Stimulated activated effector memory CD8-positive, alpha-beta T cell treated with anti-CD3 and anti-CD28 coated beads, Interleukin-12 subunit alpha, Interleukin-12 subunit beta, amount 100 ng/mL, for 72 hours (primary cell): ENCODE measurements around the gene MAD2L2.

Experiments used
- ATAC-seq: fragments of 150-1000 bp; cut with Tn5 transposase; 2 replicates; pipeline ENCODE4 v1.10.0; 2021
- DNase-seq, 2 donors: peaks; one replicate each; pipeline ENCODE4 v3.0.0; 2021 to 2022; ENCODE audit warnings: low spot score in 2 of 2
- H3K27ac Mint-ChIP-seq: one replicate; pipeline ENCODE4 v1.8.0; 2022; ENCODE audit warnings: mild to moderate bottlenecking, mixed read lengths
- H3K36me3 Mint-ChIP-seq: one replicate; pipeline ENCODE4 v1.8.0; 2022; ENCODE audit warnings: mild to moderate bottlenecking, mixed read lengths
- H3K4me1 Mint-ChIP-seq: one replicate; pipeline ENCODE4 v1.8.0; 2022; ENCODE audit warnings: mixed read lengths
- H3K4me3 Mint-ChIP-seq: one replicate; pipeline ENCODE4 v1.8.0; 2022; ENCODE audit warnings: mild to moderate bottlenecking, mixed read lengths
- H3K9me3 Mint-ChIP-seq: one replicate; pipeline ENCODE4 v1.8.0; 2022; ENCODE audit warnings: mixed read lengths

The MAD2L2 gene

GRCh38 chr1:11678442-11678841, 2.5 kb downstream of the MAD2L2 start:
- Mint-ChIP-seq H3K9me3 (no peaks in the 10 kb centered on the region), H3K4me3 (no peak overlapping the region), H3K4me1 (peaks cover 27% of the 10 kb centered on the region), H3K27ac (no peak overlapping the region), H3K36me3 (peaks cover 47% of the 10 kb centered on the region)
- ATAC-seq = no peak
- DNase-seq = no peak

GRCh38 chr1:11676386-11677103, 4.4 kb downstream of the MAD2L2 start:
- Mint-ChIP-seq H3K27ac (no peak overlapping the region), H3K4me3 (no peak overlapping the region), H3K4me1 (peaks cover 33% of the 10 kb centered on the region), H3K9me3 (no peaks in the 10 kb centered on the region), H3K36me3 (peaks cover 61% of the 10 kb centered on the region)
- DNase-seq (no peak), ATAC-seq (no peak)

GRCh38 chr1:11675325-11675724, 5.6 kb downstream of the MAD2L2 start:
- Mint-ChIP-seq H3K36me3 (peaks cover 58% of the 10 kb centered on the region), H3K4me3 (no peak overlapping the region), H3K27ac (peak overlapping the region; percentile 29), H3K4me1 (peaks cover 30% of the 10 kb centered on the region), H3K9me3 (no peaks in the 10 kb centered on the region)
- DNase-seq (no peak), ATAC-seq (no peak)

GRCh38 chr1:11674488-11674887, 6.5 kb downstream of the MAD2L2 start:
- peaks cover 55% of the 10 kb centered on the region for H3K36me3 Mint-ChIP-seq
- no peak overlapping the region for H3K4me3 Mint-ChIP-seq
- peaks cover 22% of the 10 kb centered on the region for H3K4me1 Mint-ChIP-seq
- no peak overlapping the region for H3K27ac Mint-ChIP-seq
- ATAC-seq = no peak
- no peak for DNase-seq
- no peaks in the 10 kb centered on the region for H3K9me3 Mint-ChIP-seq

- peaks cover 53% of the 10 kb centered on the region for H3K36me3 Mint-ChIP-seq
- no peaks in the 10 kb centered on the region for H3K9me3 Mint-ChIP-seq
- peaks cover 20% of the 10 kb centered on the region for H3K4me1 Mint-ChIP-seq
- ATAC-seq (no peak), DNase-seq (no peak)
- H3K4me3 Mint-ChIP-seq = no peak overlapping the region
- H3K27ac Mint-ChIP-seq = peak overlapping the region; percentile 52
These were observed 7.7 kb downstream of the MAD2L2 start for GRCh38 chr1:11673089-11673769.

- peaks cover 47% of the 10 kb centered on the region for H3K36me3 Mint-ChIP-seq
- H3K4me1 Mint-ChIP-seq = peaks cover 20% of the 10 kb centered on the region
- H3K4me3 Mint-ChIP-seq = no peak overlapping the region
- no peaks in the 10 kb centered on the region for H3K9me3 Mint-ChIP-seq
- DNase-seq = no peak
- no peak for ATAC-seq
- peak overlapping the region; percentile 45 for H3K27ac Mint-ChIP-seq
These were observed 9.2 kb downstream of the MAD2L2 start for GRCh38 chr1:11671544-11672286.

- DNase-seq (no peak), ATAC-seq (no peak)
- H3K9me3 Mint-ChIP-seq = no peaks in the 10 kb centered on the region
- peaks cover 20% of the 10 kb centered on the region for H3K4me1 Mint-ChIP-seq
- H3K36me3 Mint-ChIP-seq = peaks cover 53% of the 10 kb centered on the region
- H3K4me3 Mint-ChIP-seq = no peak overlapping the region
- H3K27ac Mint-ChIP-seq = no peak overlapping the region
These were observed 9.8 kb downstream of the MAD2L2 start for GRCh38 chr1:11671205-11671543.

- no peak overlapping the region for H3K4me3 Mint-ChIP-seq
- peaks cover 16% of the 10 kb centered on the region for H3K4me1 Mint-ChIP-seq
- H3K27ac Mint-ChIP-seq = peak overlapping the region; percentile 68
- no peak for DNase-seq
- no peak for ATAC-seq
- H3K9me3 Mint-ChIP-seq = no peaks in the 10 kb centered on the region
- H3K36me3 Mint-ChIP-seq = peaks cover 51% of the 10 kb centered on the region
These were observed 10.2 kb downstream of the MAD2L2 start for GRCh38 chr1:11670747-11671146.

GRCh38 chr1:11668516-11668915, 12.4 kb downstream of the MAD2L2 start:
- DNase-seq = no peak
- no peak for ATAC-seq
- H3K4me1 Mint-ChIP-seq = peaks cover 13% of the 10 kb centered on the region
- no peak overlapping the region for H3K4me3 Mint-ChIP-seq
- peak overlapping the region; percentile 83 for H3K27ac Mint-ChIP-seq
- no peaks in the 10 kb centered on the region for H3K9me3 Mint-ChIP-seq
- peaks cover 29% of the 10 kb centered on the region for H3K36me3 Mint-ChIP-seq

- Mint-ChIP-seq H3K4me1 (peaks cover 7% of the 10 kb centered on the region), H3K4me3 (peak overlapping the region; percentile 60), H3K9me3 (no peaks in the 10 kb centered on the region), H3K36me3 (peaks cover 29% of the 10 kb centered on the region), H3K27ac (no peak overlapping the region)
- ATAC-seq = peak; percentile 77
- DNase-seq = peak; percentile 47 to 83
These were observed 16.4 kb downstream of the MAD2L2 start for GRCh38 chr1:11664336-11665065.

GRCh38 chr1:11661103-11661502, 19.8 kb downstream of the MAD2L2 start:
- no peaks in the 10 kb centered on the region for H3K9me3 Mint-ChIP-seq
- H3K36me3 Mint-ChIP-seq = peaks cover 51% of the 10 kb centered on the region
- ATAC-seq (no peak), DNase-seq (no peak)
- no peak overlapping the region for H3K27ac Mint-ChIP-seq
- H3K4me1 Mint-ChIP-seq = no peaks in the 10 kb centered on the region
- no peak overlapping the region for H3K4me3 Mint-ChIP-seq

GRCh38 chr1:11659748-11660147, 21.2 kb downstream of the MAD2L2 start:
- Mint-ChIP-seq H3K27ac (no peak overlapping the region), H3K4me1 (peaks cover 9% of the 10 kb centered on the region), H3K36me3 (peaks cover 59% of the 10 kb centered on the region), H3K4me3 (no peak overlapping the region), H3K9me3 (no peaks in the 10 kb centered on the region)
- ATAC-seq = no peak
- no peak for DNase-seq

GRCh38 chr1:11658542-11658941, 22.4 kb downstream of the MAD2L2 start:
- ATAC-seq = no peak
- H3K4me3 Mint-ChIP-seq = no peak overlapping the region
- H3K36me3 Mint-ChIP-seq = peaks cover 59% of the 10 kb centered on the region
- peak overlapping the region; percentile 54 for H3K27ac Mint-ChIP-seq
- no peaks in the 10 kb centered on the region for H3K9me3 Mint-ChIP-seq
- no peak for DNase-seq
- H3K4me1 Mint-ChIP-seq = peaks cover 9% of the 10 kb centered on the region

GRCh38 chr1:11657654-11658053, 23.3 kb downstream of the MAD2L2 start:
- Mint-ChIP-seq H3K4me1 (peaks cover 9% of the 10 kb centered on the region), H3K27ac (no peak overlapping the region), H3K36me3 (peaks cover 55% of the 10 kb centered on the region), H3K4me3 (no peak overlapping the region), H3K9me3 (no peaks in the 10 kb centered on the region)
- ATAC-seq = no peak
- no peak for DNase-seq
